GM06990 (cell line): ENCODE results near the gene OMD.

Experiments
- DNase-seq: peaks from one replicate; pipeline ENCODE4 v3.0.0-alpha.2; 2011; ENCODE audit not compliant: insufficient read length; ENCODE audit errors: extremely low read depth
- H3K27me3 ChIP-seq: replicated peaks from 2 replicates; pipeline ENCODE4 v1.6.0; 2011; ENCODE audit warnings: low read length; ENCODE audit not compliant: control insufficient read depth, insufficient read depth
- H3K36me3 ChIP-seq: 2 replicates; pipeline ENCODE4 v1.5.1; 2011; ENCODE audit warnings: low read length; ENCODE audit not compliant: control insufficient read depth, insufficient read depth
- H3K4me3 ChIP-seq: replicated peaks from 2 replicates; pipeline ENCODE4 v1.5.1; 2011; ENCODE audit warnings: low read depth, mild to moderate bottlenecking, control low read depth, low read length
- CTCF ChIP-seq: IDR thresholded peaks from 2 replicates; pipeline ENCODE4 v1.5.1; 2011; ENCODE audit warnings: low read length, control low read depth, mild to moderate bottlenecking, inconsistent platforms; ENCODE audit not compliant: insufficient read depth, poor library complexity, severe bottlenecking

The OMD gene

GRCh38 chr9:92438900-92439526 lies 14.7 kb upstream of the OMD start:
- no peaks in the 10 kb centered on the region for H3K36me3 ChIP-seq
- DNase-seq, result no peak
- H3K4me3 ChIP-seq, result no peak overlapping the region
- TF ChIP-seq CTCF, result peak; percentile 17
- H3K27me3 ChIP-seq, result no peaks in the 10 kb centered on the region

- H3K27me3 ChIP-seq, result no peaks in the 10 kb centered on the region
- H3K36me3 ChIP-seq, result no peaks in the 10 kb centered on the region
- H3K4me3 ChIP-seq, result no peak overlapping the region
- no peak for DNase-seq
- TF ChIP-seq CTCF, result no peak
Measured at GRCh38 chr9:92435263-92435662, 11.0 kb upstream of the OMD start.

GRCh38 chr9:92432972-92433548 lies 8.8 kb upstream of the OMD start:
- no peak overlapping the region for H3K4me3 ChIP-seq
- no peaks in the 10 kb centered on the region for H3K27me3 ChIP-seq
- no peak for TF ChIP-seq CTCF
- DNase-seq, result no peak
- H3K36me3 ChIP-seq, result no peaks in the 10 kb centered on the region

- no peak overlapping the region for H3K4me3 ChIP-seq
- no peaks in the 10 kb centered on the region for H3K36me3 ChIP-seq
- H3K27me3 ChIP-seq, result no peaks in the 10 kb centered on the region
- no peak for TF ChIP-seq CTCF
- DNase-seq, result no peak
Measured at GRCh38 chr9:92432350-92432749, 8.1 kb upstream of the OMD start.

DNA sequence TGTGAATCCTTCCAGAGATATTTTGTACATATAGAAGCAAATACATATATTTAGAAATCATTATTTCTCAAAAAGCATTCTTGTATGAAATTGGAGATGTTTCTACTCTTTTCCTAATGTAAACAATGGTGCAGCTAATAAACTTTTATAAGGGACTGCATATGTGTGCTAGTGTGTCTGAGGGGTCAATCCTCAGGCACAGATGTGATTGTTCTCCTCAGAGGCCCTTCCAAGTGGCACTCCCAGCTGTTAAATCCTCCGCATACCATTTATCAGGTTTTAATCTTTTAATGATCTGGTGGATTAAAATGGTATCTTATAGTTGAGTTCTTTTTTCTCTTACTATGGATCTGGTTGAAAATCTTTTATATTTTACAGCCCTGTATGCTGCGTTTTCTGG lies 5.6 kb upstream of the OMD start:
- TF ChIP-seq CTCF, result no peak
- no peaks in the 10 kb centered on the region for H3K27me3 ChIP-seq
- DNase-seq, result no peak
- H3K4me3 ChIP-seq, result no peak overlapping the region
- no peaks in the 10 kb centered on the region for H3K36me3 ChIP-seq
